Measurements from ENCODE around the gene LYPD6B. TPM values are rescaled to one million over a fixed set of nuclear protein-coding genes. Genes with fewer than 3 reads are reported as not detected.

The LYPD6B gene
- total RNA-seq, 4 donors from 2014 or later = 0.49 to 0.54 TPM; not detected in 2

- H3K27ac ChIP-seq = no peak overlapping the region
- no peak overlapping the region for H3K4me3 ChIP-seq
- TF ChIP-seq EP300 (IDR thresholded peaks at IDR 0.05) (no peak), CTCF (IDR thresholded peaks at IDR 0.05) (no peak), POLR2A (IDR thresholded peaks at IDR 0.05) (no peak), POLR2AphosphoS5 (IDR thresholded peaks at IDR 0.05) (no peak)
- no peaks in the 10 kb centered on the region for H3K9me3 ChIP-seq
- peaks cover 0 to 6% (median 0%) of the 10 kb centered on the region in 3 donors for H3K4me1 ChIP-seq
- H3K36me3 ChIP-seq = no peaks in the 10 kb centered on the region
- WGBS, 2 donors (ENCODE audit: low coverage in 1 of 2) = 60 to 88% methylated on average over 2 to 5 of the region's 5 CpGs
- ATAC-seq = no peak
- no peaks in the 10 kb centered on the region for H3K27me3 ChIP-seq
Observed at GRCh38 chr2:149224543-149224942, 186.0 kb downstream of the LYPD6B start.

GRCh38 chr2:149225446-149225845 lies 186.9 kb downstream of the LYPD6B start:
- Histone ChIP-seq H3K27ac (no peak overlapping the region), H3K4me1 (peaks cover 0 to 6% (median 0%) of the 10 kb centered on the region in 3 donors), H3K4me3 (no peak overlapping the region), H3K27me3 (peaks cover 4% of the 10 kb centered on the region), H3K9me3 (no peaks in the 10 kb centered on the region), H3K36me3 (no peaks in the 10 kb centered on the region)
- TF ChIP-seq POLR2A (IDR thresholded peaks at IDR 0.05) (no peak), EP300 (IDR thresholded peaks at IDR 0.05) (no peak), POLR2AphosphoS5 (IDR thresholded peaks at IDR 0.05) (no peak), CTCF (IDR thresholded peaks at IDR 0.05) (no peak)
- ATAC-seq = no peak
- 54% methylated on average over 2 of the region's 2 CpGs; no CpG with 5 or more reads in 1 of the 2 donors for WGBS, 2 donors (ENCODE audit: low coverage in 1 of 2)

- peaks cover 4% of the 10 kb centered on the region for H3K27me3 ChIP-seq
- no peaks in the 10 kb centered on the region for H3K36me3 ChIP-seq
- TF ChIP-seq POLR2AphosphoS5 (IDR thresholded peaks at IDR 0.05) (no peak), EP300 (IDR thresholded peaks at IDR 0.05) (no peak), CTCF (IDR thresholded peaks at IDR 0.05) (no peak), POLR2A (IDR thresholded peaks at IDR 0.05) (no peak)
- H3K4me1 ChIP-seq = peaks cover 0 to 6% (median 0%) of the 10 kb centered on the region in 3 donors
- no peak overlapping the region for H3K27ac ChIP-seq
- H3K9me3 ChIP-seq = no peaks in the 10 kb centered on the region
- no peak overlapping the region for H3K4me3 ChIP-seq
- 83 to 100% methylated on average over 5 to 6 of the region's 6 CpGs for WGBS, 2 donors (ENCODE audit: low coverage in 1 of 2)
- no peak for ATAC-seq
Observed at GRCh38 chr2:149226790-149227189, 188.3 kb downstream of the LYPD6B start.

DNA sequence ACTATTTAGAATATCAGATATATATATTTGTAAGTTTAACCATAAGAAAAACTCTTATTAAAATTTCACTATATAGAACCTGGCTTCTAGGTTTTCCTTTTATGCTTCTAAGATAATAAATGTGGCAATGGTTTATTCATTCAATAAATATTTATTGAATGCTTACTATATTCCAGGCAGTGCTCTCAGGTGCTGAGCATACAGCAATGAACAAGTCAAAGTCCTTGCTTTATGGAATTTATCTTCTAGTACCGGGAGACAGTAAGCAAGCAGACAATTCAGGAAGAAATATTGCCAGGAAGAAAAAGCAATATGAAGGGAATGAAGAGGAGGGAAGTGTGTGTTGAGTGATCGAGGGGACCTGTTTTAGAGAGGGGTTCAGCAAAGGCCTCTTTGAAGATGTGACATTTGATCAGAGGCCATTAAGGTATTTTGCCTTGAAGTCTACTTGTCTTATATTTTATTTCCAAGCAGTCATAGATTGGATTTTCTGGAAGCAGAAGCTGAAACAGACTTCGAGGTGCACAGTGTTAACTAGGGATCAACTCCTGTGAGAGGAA lies 197.4 kb downstream of the LYPD6B start:
- WGBS, 2 donors (ENCODE audit: low coverage in 1 of 2) = 14 to 23% methylated on average over 2 to 3 of the region's 3 CpGs
- TF ChIP-seq POLR2A (IDR thresholded peaks at IDR 0.05) = no peak
- TF ChIP-seq EP300 (IDR thresholded peaks at IDR 0.05) = no peak
- no peak for TF ChIP-seq CTCF (IDR thresholded peaks at IDR 0.05)
- TF ChIP-seq POLR2AphosphoS5 (IDR thresholded peaks at IDR 0.05) = no peak
- no peaks in the 10 kb centered on the region for H3K36me3 ChIP-seq
- no peaks in the 10 kb centered on the region for H3K27me3 ChIP-seq
- no peak overlapping the region for H3K27ac ChIP-seq
- ATAC-seq = no peak
- H3K4me3 ChIP-seq = no peak overlapping the region
- H3K9me3 ChIP-seq = no peaks in the 10 kb centered on the region
- no peaks in the 10 kb centered on the region for H3K4me1 ChIP-seq

GRCh38 chr2:149236410-149236809 lies 197.9 kb downstream of the LYPD6B start:
- ATAC-seq = no peak
- H3K27ac ChIP-seq = no peak overlapping the region
- H3K36me3 ChIP-seq = no peaks in the 10 kb centered on the region
- no peaks in the 10 kb centered on the region for H3K9me3 ChIP-seq
- TF ChIP-seq EP300 (IDR thresholded peaks at IDR 0.05) (no peak), CTCF (IDR thresholded peaks at IDR 0.05) (no peak), POLR2A (IDR thresholded peaks at IDR 0.05) (no peak), POLR2AphosphoS5 (IDR thresholded peaks at IDR 0.05) (no peak)
- H3K27me3 ChIP-seq = no peaks in the 10 kb centered on the region
- no peaks in the 10 kb centered on the region for H3K4me1 ChIP-seq
- H3K4me3 ChIP-seq = no peak overlapping the region
- WGBS, 2 donors (ENCODE audit: low coverage in 1 of 2) = 58 to 61% methylated on average over 2 of the region's 2 CpGs

Data from gastroesophageal sphincter (tissue), 4 donors.